ENCODE results near the gene RPS19. TPM values are rescaled to one million over a fixed set of nuclear protein-coding genes. Genes with fewer than 3 reads are reported as not detected.
"Not testable (repeated sequence)": the region's sequence is repeated elsewhere in the genome, so short reads cannot be mapped to it uniquely, and the experiment has no call there.

Gene RPS19
- total RNA-seq, 4 donors from 2014 or later: 559 to 757 (median 617) TPM

- DNase-seq (ENCODE audit: low spot score): no peak
- TF ChIP-seq CTCF (IDR thresholded peaks at IDR 0.05): no peak
- no peak for ATAC-seq (ENCODE audit: low FRiP score)
Measured at GRCh38 chr19:41871573-41872383, 11.7 kb downstream of the RPS19 start.

GRCh38 chr19:41872384-41872774 is 12.3 kb downstream of the RPS19 start:
- no peak for DNase-seq (ENCODE audit: low spot score)
- ATAC-seq (ENCODE audit: low FRiP score): no peak
- TF ChIP-seq CTCF (IDR thresholded peaks at IDR 0.05): no peak

GRCh38 chr19:41872775-41873647 is 13.0 kb downstream of the RPS19 start:
- no peak for TF ChIP-seq CTCF (IDR thresholded peaks at IDR 0.05)
- DNase-seq (ENCODE audit: low spot score) (no peak), ATAC-seq (ENCODE audit: low FRiP score) (no peak)

- not testable (repeated sequence) for ATAC-seq (ENCODE audit: low FRiP score); DNase-seq (ENCODE audit: low spot score)
Measured at GRCh38 chr19:41875973-41876372, 15.9 kb downstream of the RPS19 start.

GRCh38 chr19:41876847-41877832 is 17.1 kb downstream of the RPS19 start, which contains the start of gene CD79A:
TSS of gene CD79A (plus strand) at chr19:41877279. CDS start at chr19:41877305, 26 bp downstream.
- ATAC-seq (ENCODE audit: low FRiP score): no peak
- no peak for DNase-seq (ENCODE audit: low spot score)
- TF ChIP-seq CTCF (IDR thresholded peaks at IDR 0.05): no peak

- no peak for ATAC-seq (ENCODE audit: low FRiP score)
- no peak for TF ChIP-seq CTCF (IDR thresholded peaks at IDR 0.05)
- no peak for DNase-seq (ENCODE audit: low spot score)
Measured at GRCh38 chr19:41877916-41878905, 18.2 kb downstream of the RPS19 start.
